ENCODE data around the gene BEST2. TPM values are rescaled to one million over a fixed set of nuclear protein-coding genes. Genes with fewer than 3 reads are reported as not detected.

Gene BEST2
- total RNA-seq, 1 donor from 2014 or later = not detected

GRCh38 chr19:12730064-12730463, 21.5 kb upstream of the BEST2 start:
- H3K9me3 Mint-ChIP-seq (ENCODE audit: unreplicated experiment) = no peaks in the 10 kb centered on the region
- no peak for DNase-seq (ENCODE audit: low spot score)
- no peak overlapping the region for H3K4me3 Mint-ChIP-seq (ENCODE audit: unreplicated experiment)
- no peak for TF ChIP-seq CTCF (IDR thresholded peaks at IDR 0.05; ENCODE audit: unreplicated experiment)
- H3K27ac Mint-ChIP-seq (ENCODE audit: unreplicated experiment) = peak overlapping the region; percentile 37
- peaks cover 17% of the 10 kb centered on the region for H3K4me1 Mint-ChIP-seq (ENCODE audit: unreplicated experiment)
- peaks cover 19% of the 10 kb centered on the region for H3K36me3 Mint-ChIP-seq (ENCODE audit: low read depth, unreplicated experiment)
- peaks cover 10% of the 10 kb centered on the region for H3K27me3 Mint-ChIP-seq (ENCODE audit: unreplicated experiment)

GRCh38 chr19:12731337-12731736, 20.3 kb upstream of the BEST2 start:
- H3K4me3 Mint-ChIP-seq (ENCODE audit: unreplicated experiment) = no peak overlapping the region
- no peak for DNase-seq (ENCODE audit: low spot score)
- no peak for TF ChIP-seq CTCF (IDR thresholded peaks at IDR 0.05; ENCODE audit: unreplicated experiment)
- no peaks in the 10 kb centered on the region for H3K9me3 Mint-ChIP-seq (ENCODE audit: unreplicated experiment)
- peaks cover 19% of the 10 kb centered on the region for H3K36me3 Mint-ChIP-seq (ENCODE audit: low read depth, unreplicated experiment)
- H3K27me3 Mint-ChIP-seq (ENCODE audit: unreplicated experiment) = peaks cover 12% of the 10 kb centered on the region
- peaks cover 17% of the 10 kb centered on the region for H3K4me1 Mint-ChIP-seq (ENCODE audit: unreplicated experiment)
- H3K27ac Mint-ChIP-seq (ENCODE audit: unreplicated experiment) = no peak overlapping the region

GRCh38 chr19:12733369-12734214, 18.0 kb upstream of the BEST2 start:
- no peak for DNase-seq (ENCODE audit: low spot score)
- Mint-ChIP-seq H3K4me3 (ENCODE audit: unreplicated experiment) (peak overlapping the region; percentile 98), H3K27me3 (ENCODE audit: unreplicated experiment) (peaks cover 18% of the 10 kb centered on the region), H3K27ac (ENCODE audit: unreplicated experiment) (peak overlapping the region; percentile 97), H3K36me3 (ENCODE audit: low read depth, unreplicated experiment) (peaks cover 20% of the 10 kb centered on the region), H3K4me1 (ENCODE audit: unreplicated experiment) (peaks cover 29% of the 10 kb centered on the region), H3K9me3 (ENCODE audit: unreplicated experiment) (no peaks in the 10 kb centered on the region)
- peak; percentile 12 for TF ChIP-seq CTCF (IDR thresholded peaks at IDR 0.05; ENCODE audit: unreplicated experiment)

GRCh38 chr19:12736995-12737834, 14.4 kb upstream of the BEST2 start, which contains the start of gene GET3:
Gene GET3, plus strand, starts transcription at chr19:12737497. Its CDS starts 9 bp downstream, at chr19:12737506.
- Mint-ChIP-seq H3K27ac (ENCODE audit: unreplicated experiment) (peak within 1 kb of the TSS; percentile 100), H3K27me3 (ENCODE audit: unreplicated experiment) (peaks cover 14% of the 10 kb centered on the region), H3K4me3 (ENCODE audit: unreplicated experiment) (peak within 1 kb of the TSS; percentile 100), H3K4me1 (ENCODE audit: unreplicated experiment) (peaks cover 27% of the 10 kb centered on the region), H3K9me3 (ENCODE audit: unreplicated experiment) (no peaks in the 10 kb centered on the region), H3K36me3 (ENCODE audit: low read depth, unreplicated experiment) (peaks cover 17% of the 10 kb centered on the region)
- DNase-seq (ENCODE audit: low spot score) = peak; percentile 83
- TF ChIP-seq CTCF (IDR thresholded peaks at IDR 0.05; ENCODE audit: unreplicated experiment) = no peak

All from endothelial cell (in vitro differentiated cells).